ENCODE data around the gene ULBP2.
A peak's percentile ranks its signal among the peaks of the same experiment; 100 is the strongest.
"Not testable (repeated sequence)": the region's sequence is repeated elsewhere in the genome, so short reads cannot be mapped to it uniquely, and the experiment has no call there.

Gene ULBP2

DNA sequence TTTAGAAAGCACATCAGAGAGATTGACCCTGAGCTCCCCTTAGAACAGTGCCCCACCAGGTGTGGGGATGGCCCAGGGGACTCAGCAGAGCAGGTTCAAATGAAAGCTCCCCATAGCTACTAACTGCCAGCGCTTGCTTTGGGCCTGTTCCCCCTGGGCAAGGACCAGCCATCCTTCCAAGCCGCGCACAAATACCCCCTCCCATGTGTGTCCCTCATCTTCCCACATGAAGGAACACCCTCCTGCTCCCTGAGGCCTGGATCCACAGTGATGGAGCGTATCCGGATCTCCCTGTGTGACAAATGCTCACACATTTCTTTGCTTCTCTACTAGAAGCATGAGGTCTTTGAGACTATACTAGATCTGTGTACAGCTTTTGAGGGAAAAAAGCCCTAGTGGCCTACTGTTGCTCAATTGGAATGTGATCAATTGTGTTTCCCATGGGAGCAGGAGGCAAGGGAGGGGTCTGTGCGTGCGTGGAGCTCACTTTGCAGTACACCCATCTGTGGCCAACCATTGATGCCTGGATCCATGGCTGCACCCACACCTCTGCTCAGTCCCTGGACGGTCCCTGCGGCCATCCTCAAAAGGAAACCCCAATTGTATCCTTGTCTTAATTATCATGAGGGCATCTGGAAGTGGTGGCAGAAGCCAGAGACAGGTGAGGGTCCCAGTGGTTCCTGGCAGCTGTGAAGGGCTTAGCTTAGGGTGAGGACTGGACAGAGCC is 17.4 kb upstream of the ULBP2 start:
- Histone ChIP-seq H3K36me3 (ENCODE audit: insufficient read depth, insufficient read length, low read length) (no peaks in the 10 kb centered on the region), H3K4me3 (ENCODE audit: insufficient read length, low read depth) (no peak overlapping the region), H3K9me3 (ENCODE audit: insufficient read depth, low read length) (no peaks in the 10 kb centered on the region), H3K4me1 (ENCODE audit: insufficient read depth, insufficient read length) (no peaks in the 10 kb centered on the region), H3K27me3 (ENCODE audit: insufficient read depth, insufficient read length) (peaks cover 74% of the 10 kb centered on the region), H3K9ac (ENCODE audit: insufficient read length, low read depth) (no peak overlapping the region)
- TF ChIP-seq YY1 (IDR thresholded peaks at IDR 0.05; ENCODE audit: insufficient read depth, insufficient read length) (no peak), ZNF274 (IDR thresholded peaks at IDR 0.05; ENCODE audit: low read depth, low read length) (no peak), SUZ12 (IDR thresholded peaks at IDR 0.05; ENCODE audit: extremely low read depth, insufficient read depth, insufficient read length) (no peak)
- no peak for DNase-seq (ENCODE audit: low read depth, low spot score)

DNA sequence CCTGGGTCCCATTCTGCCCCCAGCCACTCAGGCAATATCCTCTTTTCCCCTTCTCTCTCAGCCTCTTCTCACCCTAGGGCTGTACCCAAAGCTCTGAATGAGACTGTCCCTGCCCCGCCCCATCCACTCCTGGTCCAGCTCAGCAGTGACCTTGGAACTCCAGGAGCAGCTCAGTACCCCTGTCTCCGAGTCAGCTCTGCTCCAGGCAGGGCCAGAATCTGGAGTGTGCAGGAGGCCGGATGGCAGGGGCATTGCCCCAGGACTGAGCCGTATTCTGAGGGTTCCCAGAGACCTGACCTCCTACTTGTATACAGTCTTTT is 16.9 kb upstream of the ULBP2 start:
- Histone ChIP-seq H3K9me3 (ENCODE audit: insufficient read depth, low read length) (no peaks in the 10 kb centered on the region), H3K36me3 (ENCODE audit: insufficient read depth, insufficient read length, low read length) (no peaks in the 10 kb centered on the region), H3K4me1 (ENCODE audit: insufficient read depth, insufficient read length) (no peaks in the 10 kb centered on the region), H3K9ac (ENCODE audit: insufficient read length, low read depth) (no peak overlapping the region), H3K4me3 (ENCODE audit: insufficient read length, low read depth) (no peak overlapping the region), H3K27me3 (ENCODE audit: insufficient read depth, insufficient read length) (peaks cover 72% of the 10 kb centered on the region)
- TF ChIP-seq SUZ12 (IDR thresholded peaks at IDR 0.05; ENCODE audit: extremely low read depth, insufficient read depth, insufficient read length) (no peak), YY1 (IDR thresholded peaks at IDR 0.05; ENCODE audit: insufficient read depth, insufficient read length) (no peak), ZNF274 (IDR thresholded peaks at IDR 0.05; ENCODE audit: low read depth, low read length) (no peak)
- no peak for DNase-seq (ENCODE audit: low read depth, low spot score)

DNA sequence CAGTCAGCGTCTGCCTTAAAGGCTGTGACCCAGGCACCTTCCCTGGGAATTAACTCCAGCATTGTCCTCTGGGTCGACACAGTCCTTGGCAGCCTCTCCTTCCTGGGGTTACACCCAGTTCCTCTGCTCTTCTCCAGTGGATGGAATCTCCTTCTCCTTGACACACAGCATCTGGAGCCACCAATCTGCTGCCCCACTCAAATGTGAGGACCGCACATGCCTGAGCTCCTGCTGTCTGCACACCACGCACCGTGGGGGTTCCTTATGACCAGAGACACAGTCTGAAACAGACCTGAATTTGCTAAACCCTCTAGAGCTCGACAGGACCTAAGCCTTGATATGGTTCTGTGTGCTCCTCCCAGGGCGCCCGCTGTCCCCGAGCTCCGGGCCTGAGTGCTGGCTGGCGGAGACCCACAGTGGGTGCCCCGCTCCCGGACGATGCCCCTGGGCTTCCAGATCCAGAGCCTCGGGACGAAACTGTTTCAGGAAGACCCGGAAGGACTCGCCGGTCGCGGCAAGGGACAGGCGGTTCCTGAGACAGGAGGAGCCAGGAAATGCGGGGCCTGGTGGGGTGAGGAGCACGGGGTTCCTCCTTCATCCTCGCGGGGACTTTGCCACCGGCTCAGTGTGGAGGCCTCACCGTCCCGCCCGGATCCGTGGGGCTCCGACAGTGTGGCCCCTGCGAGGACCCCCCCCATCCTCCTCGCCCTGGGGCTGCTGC is 16.4 kb upstream of the ULBP2 start:
- peak overlapping the region; percentile 50 for H3K4me3 ChIP-seq (ENCODE audit: insufficient read length, low read depth)
- no peak for DNase-seq (ENCODE audit: low read depth, low spot score)
- no peaks in the 10 kb centered on the region for H3K9me3 ChIP-seq (ENCODE audit: insufficient read depth, low read length)
- peak overlapping the region; percentile 0 for H3K9ac ChIP-seq (ENCODE audit: insufficient read length, low read depth)
- H3K36me3 ChIP-seq (ENCODE audit: insufficient read depth, insufficient read length, low read length): no peaks in the 10 kb centered on the region
- H3K4me1 ChIP-seq (ENCODE audit: insufficient read depth, insufficient read length): no peaks in the 10 kb centered on the region
- TF ChIP-seq SUZ12 (IDR thresholded peaks at IDR 0.05; ENCODE audit: extremely low read depth, insufficient read depth, insufficient read length): no peak
- no peak for TF ChIP-seq YY1 (IDR thresholded peaks at IDR 0.05; ENCODE audit: insufficient read depth, insufficient read length)
- TF ChIP-seq ZNF274 (IDR thresholded peaks at IDR 0.05; ENCODE audit: low read depth, low read length): no peak
- H3K27me3 ChIP-seq (ENCODE audit: insufficient read depth, insufficient read length): peaks cover 66% of the 10 kb centered on the region

DNA sequence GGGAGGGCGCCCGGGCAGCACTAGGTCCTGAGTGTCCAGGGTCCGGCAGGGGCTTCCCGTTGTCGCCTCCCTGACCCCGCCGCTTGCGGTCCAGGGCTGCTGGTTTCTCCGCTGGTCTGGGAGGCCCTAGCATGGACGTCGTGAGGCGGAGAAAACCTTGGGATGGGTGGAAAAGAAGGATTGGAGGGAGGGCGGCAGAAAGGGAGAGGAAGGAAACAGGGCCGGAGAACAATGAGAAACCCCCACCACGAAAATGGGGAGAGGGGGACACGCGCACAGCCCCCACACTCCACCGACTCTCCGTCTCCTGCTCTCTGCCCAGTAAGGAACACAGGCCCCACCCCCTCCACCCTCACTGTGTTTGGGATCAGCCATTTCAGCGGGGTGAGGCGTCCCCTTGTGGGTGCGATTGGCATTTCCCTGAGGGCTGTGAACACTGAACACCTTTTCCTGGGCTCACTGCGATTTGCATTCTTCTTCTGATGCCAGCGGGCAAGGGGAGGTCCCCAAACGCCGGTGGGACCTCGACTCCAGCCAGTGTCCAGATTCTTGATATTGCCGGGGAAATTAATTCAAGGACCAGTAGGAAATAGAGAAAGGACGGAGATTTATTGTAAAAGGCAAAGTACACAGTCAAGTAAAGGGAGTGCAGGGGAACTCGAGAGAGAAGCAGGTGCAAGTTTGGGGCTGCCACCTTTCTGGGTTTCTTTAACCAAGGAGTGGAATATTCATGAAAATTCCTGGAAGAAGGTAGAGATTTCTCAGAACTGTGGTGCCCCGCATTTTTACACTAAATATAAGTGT is 15.6 kb upstream of the ULBP2 start:
- TF ChIP-seq YY1 (IDR thresholded peaks at IDR 0.05; ENCODE audit: insufficient read depth, insufficient read length): no peak
- peaks cover 59% of the 10 kb centered on the region for H3K27me3 ChIP-seq (ENCODE audit: insufficient read depth, insufficient read length)
- H3K4me3 ChIP-seq (ENCODE audit: insufficient read length, low read depth): peak overlapping the region; percentile 50

DNA sequence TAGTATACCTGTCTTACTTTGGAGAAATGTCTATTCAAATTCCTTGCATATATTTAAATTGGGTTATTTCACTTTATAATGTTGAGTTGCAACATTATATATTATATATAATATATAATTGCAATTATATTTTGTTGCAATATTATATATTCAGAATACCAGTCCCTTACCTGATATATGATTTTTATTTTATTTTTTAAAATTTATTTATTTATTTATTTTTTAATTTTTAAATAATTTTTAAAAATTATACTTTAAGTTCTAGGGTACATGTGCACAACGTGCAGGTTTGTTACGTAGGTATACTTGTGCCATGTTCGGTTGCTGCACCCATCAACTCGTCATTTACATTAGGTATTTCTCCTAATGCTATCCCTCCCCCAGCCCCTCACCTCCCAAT is 14.8 kb upstream of the ULBP2 start:
- DNase-seq (ENCODE audit: low read depth, low spot score); H3K36me3 ChIP-seq (ENCODE audit: insufficient read depth, insufficient read length, low read length); H3K4me3 ChIP-seq (ENCODE audit: insufficient read length, low read depth); H3K9me3 ChIP-seq (ENCODE audit: insufficient read depth, low read length); H3K9ac ChIP-seq (ENCODE audit: insufficient read length, low read depth); H3K4me1 ChIP-seq (ENCODE audit: insufficient read depth, insufficient read length): not testable (repeated sequence)
- peaks cover 50% of the 10 kb centered on the region for H3K27me3 ChIP-seq (ENCODE audit: insufficient read depth, insufficient read length)

More for the DNA sequence above, 15.6 kb upstream of the ULBP2 start:
- DNase-seq (ENCODE audit: low read depth, low spot score): peak; percentile 48
- Histone ChIP-seq H3K9ac (ENCODE audit: insufficient read length, low read depth) (peak overlapping the region; percentile 0), H3K4me1 (ENCODE audit: insufficient read depth, insufficient read length) (no peaks in the 10 kb centered on the region), H3K36me3 (ENCODE audit: insufficient read depth, insufficient read length, low read length) (no peaks in the 10 kb centered on the region), H3K9me3 (ENCODE audit: insufficient read depth, low read length) (no peaks in the 10 kb centered on the region)

DNA sequence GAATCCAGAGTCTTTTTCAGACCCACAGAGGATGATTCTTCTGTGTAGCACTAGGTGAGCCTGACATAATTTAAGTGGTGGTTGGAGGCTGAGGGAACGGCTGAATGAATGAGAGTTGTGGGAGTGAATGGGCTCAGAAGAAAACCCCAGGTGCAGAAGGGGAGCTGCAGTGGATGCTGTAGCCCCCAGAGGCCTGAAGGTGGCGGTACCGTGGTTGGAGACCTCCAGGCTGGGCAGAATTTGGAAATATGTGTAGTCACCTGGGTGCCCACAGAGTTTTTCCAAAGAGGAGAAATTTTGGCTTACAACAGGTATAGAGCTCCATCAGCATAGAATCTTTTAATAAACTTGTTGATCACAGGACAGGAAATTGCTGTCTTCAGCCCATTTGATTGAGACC is 12.4 kb upstream of the ULBP2 start:
- H3K9ac ChIP-seq (ENCODE audit: insufficient read length, low read depth): no peak overlapping the region
- TF ChIP-seq YY1 (IDR thresholded peaks at IDR 0.05; ENCODE audit: insufficient read depth, insufficient read length) (no peak), SUZ12 (IDR thresholded peaks at IDR 0.05; ENCODE audit: extremely low read depth, insufficient read depth, insufficient read length) (no peak), ZNF274 (IDR thresholded peaks at IDR 0.05; ENCODE audit: low read depth, low read length) (no peak)
- no peaks in the 10 kb centered on the region for H3K4me1 ChIP-seq (ENCODE audit: insufficient read depth, insufficient read length)
- no peaks in the 10 kb centered on the region for H3K36me3 ChIP-seq (ENCODE audit: insufficient read depth, insufficient read length, low read length)
- H3K27me3 ChIP-seq (ENCODE audit: insufficient read depth, insufficient read length): peaks cover 38% of the 10 kb centered on the region
- no peak for DNase-seq (ENCODE audit: low read depth, low spot score)
- no peak overlapping the region for H3K4me3 ChIP-seq (ENCODE audit: insufficient read length, low read depth)
- no peaks in the 10 kb centered on the region for H3K9me3 ChIP-seq (ENCODE audit: insufficient read depth, low read length)

DNA sequence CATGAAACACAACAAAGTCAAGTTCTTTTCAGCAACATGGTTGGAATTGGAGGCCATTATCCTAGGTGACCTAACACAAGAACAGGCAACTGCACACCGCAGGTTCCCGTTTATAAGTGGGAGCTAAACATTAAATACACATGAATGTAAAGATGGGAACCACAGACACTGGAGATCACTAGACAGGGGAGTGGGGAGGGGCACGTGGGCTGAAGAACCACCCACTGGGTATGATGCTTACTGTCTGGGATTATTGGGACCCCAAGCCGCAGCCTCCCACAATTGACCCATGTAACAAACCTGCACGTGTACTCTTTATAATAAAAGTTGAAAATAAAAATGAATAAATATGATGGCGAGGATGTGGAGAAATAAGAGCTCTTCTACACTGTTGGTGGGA is 10.3 kb upstream of the ULBP2 start:
- H3K4me1 ChIP-seq (ENCODE audit: insufficient read depth, insufficient read length): no peaks in the 10 kb centered on the region
- no peaks in the 10 kb centered on the region for H3K36me3 ChIP-seq (ENCODE audit: insufficient read depth, insufficient read length, low read length)
- no peak overlapping the region for H3K4me3 ChIP-seq (ENCODE audit: insufficient read length, low read depth)
- no peak for DNase-seq (ENCODE audit: low read depth, low spot score)
- TF ChIP-seq SUZ12 (IDR thresholded peaks at IDR 0.05; ENCODE audit: extremely low read depth, insufficient read depth, insufficient read length) (no peak), YY1 (IDR thresholded peaks at IDR 0.05; ENCODE audit: insufficient read depth, insufficient read length) (no peak), ZNF274 (IDR thresholded peaks at IDR 0.05; ENCODE audit: low read depth, low read length) (no peak)
- H3K9me3 ChIP-seq (ENCODE audit: insufficient read depth, low read length): no peaks in the 10 kb centered on the region
- no peak overlapping the region for H3K9ac ChIP-seq (ENCODE audit: insufficient read length, low read depth)
- H3K27me3 ChIP-seq (ENCODE audit: insufficient read depth, insufficient read length): peaks cover 40% of the 10 kb centered on the region

All from NT2/D1 (cell line).